ENCODE measurements around the gene COL19A1. TPM values are rescaled to one million over a fixed set of nuclear protein-coding genes. Genes with fewer than 3 reads are reported as not detected.

COL19A1 gene
- total RNA-seq, 2 donors from 2014 or later: 0.14 to 0.45 TPM

DNA sequence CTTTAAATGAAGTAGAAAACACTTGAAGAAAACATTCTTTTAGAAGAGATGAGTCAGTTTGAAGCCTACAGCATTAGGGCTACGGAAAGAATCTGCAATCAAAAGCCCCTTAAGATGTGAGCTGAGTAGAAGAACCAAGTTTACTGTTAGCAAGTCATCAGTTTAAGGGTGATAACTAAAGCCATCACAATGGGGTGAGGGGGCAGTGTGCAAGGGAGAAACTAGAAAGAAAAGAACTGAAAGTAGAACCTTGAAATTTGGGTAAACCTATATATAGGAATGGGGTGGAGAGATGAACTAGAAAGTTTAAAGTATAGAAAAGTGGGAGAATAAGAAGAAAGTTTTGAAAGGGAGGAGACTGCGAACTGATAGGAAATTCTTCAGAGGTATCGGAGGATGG lies 212.9 kb downstream of the COL19A1 start:
- intact Hi-C loops (cut with DNase I): no loop called here
- H3K4me3 ChIP-seq: no peak overlapping the region
- TF ChIP-seq, protein P1, sequence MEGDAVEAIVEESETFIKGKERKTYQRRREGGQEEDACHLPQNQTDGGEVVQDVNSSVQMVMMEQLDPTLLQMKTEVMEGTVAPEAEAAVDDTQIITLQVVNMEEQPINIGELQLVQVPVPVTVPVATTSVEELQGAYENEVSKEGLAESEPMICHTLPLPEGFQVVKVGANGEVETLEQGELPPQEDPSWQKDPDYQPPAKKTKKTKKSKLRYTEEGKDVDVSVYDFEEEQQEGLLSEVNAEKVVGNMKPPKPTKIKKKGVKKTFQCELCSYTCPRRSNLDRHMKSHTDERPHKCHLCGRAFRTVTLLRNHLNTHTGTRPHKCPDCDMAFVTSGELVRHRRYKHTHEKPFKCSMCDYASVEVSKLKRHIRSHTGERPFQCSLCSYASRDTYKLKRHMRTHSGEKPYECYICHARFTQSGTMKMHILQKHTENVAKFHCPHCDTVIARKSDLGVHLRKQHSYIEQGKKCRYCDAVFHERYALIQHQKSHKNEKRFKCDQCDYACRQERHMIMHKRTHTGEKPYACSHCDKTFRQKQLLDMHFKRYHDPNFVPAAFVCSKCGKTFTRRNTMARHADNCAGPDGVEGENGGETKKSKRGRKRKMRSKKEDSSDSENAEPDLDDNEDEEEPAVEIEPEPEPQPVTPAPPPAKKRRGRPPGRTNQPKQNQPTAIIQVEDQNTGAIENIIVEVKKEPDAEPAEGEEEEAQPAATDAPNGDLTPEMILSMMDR (IDR thresholded peaks at IDR 0.05): no peak
- TF ChIP-seq POLR2AphosphoS5 (IDR thresholded peaks at IDR 0.05): no peak
- TF ChIP-seq POLR2A (IDR thresholded peaks at IDR 0.05): no peak
- H3K27ac ChIP-seq: no peak overlapping the region
- 100% methylated on average over 3 of the region's 3 CpGs for WGBS
- no peaks in the 10 kb centered on the region for H3K9me3 ChIP-seq
- H3K4me1 ChIP-seq (replicated peaks): no peaks in the 10 kb centered on the region
- H3K27me3 ChIP-seq (replicated peaks; ENCODE audit: insufficient read depth): no peaks in the 10 kb centered on the region
- H3K36me3 ChIP-seq: no peaks in the 10 kb centered on the region
- DNase-seq (ENCODE audit: low spot score): no peak

DNA sequence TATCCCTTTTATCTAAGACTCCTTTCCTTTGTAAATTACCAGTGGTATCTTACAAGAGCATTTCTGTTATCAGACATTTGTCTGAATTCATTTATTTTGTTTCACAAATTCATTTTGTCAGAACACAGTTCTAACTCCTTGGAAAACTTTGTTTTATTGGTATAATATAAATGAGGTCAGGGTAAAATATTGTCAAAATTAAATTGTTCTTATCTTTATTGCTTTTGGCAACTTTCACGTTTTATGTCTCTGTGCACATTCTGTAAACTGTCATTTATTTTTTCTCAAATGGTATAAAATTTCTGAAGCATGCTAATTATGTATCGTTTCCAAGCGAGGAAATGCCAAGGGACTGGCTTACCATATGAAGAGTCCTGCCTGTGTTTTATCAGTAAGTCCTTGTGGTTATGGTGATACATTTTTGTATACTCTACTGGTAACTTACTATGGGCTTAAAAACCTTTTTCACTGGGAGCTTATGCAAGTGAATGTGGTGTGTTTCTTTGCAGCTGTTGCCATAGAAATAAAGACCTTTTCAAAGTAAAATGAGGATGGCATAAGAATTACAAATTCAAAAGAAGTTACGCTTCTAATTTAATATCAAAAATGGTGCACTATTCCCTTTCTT lies 214.2 kb downstream of the COL19A1 start:
- H3K4me3 ChIP-seq: no peak overlapping the region
- intact Hi-C loops (cut with DNase I): no loop called here
- no peak overlapping the region for H3K27ac ChIP-seq
- no peak for DNase-seq (ENCODE audit: low spot score)
- H3K27me3 ChIP-seq (replicated peaks; ENCODE audit: insufficient read depth): no peaks in the 10 kb centered on the region
- TF ChIP-seq POLR2AphosphoS5 (IDR thresholded peaks at IDR 0.05) (no peak), POLR2A (IDR thresholded peaks at IDR 0.05) (no peak)
- TF ChIP-seq, protein P1 (IDR thresholded peaks at IDR 0.05): no peak
- no peaks in the 10 kb centered on the region for H3K4me1 ChIP-seq (replicated peaks)
- WGBS: 38% methylated on average over 4 of the region's 4 CpGs
- no peaks in the 10 kb centered on the region for H3K36me3 ChIP-seq
- no peaks in the 10 kb centered on the region for H3K9me3 ChIP-seq

DNA sequence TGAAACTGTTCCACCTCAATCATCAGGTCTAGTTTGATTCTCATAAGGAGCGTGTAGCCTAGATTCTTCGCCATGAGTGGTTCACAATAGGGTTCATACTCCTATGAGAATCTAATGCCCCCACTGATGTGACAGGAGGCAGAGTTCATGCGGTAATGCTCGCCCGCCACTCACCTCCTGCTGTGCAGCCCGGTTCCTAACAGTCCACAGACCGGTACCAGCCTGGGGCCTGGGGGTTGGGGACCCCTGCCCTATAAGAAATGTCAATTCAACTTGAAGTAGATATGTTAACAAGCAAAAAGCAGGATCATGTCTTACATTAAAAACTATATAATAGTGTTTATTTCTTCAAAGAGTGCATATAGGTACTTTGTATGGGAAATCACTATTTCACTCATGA lies 216.5 kb downstream of the COL19A1 start:
- TF ChIP-seq, protein P1 (IDR thresholded peaks at IDR 0.05): no peak
- TF ChIP-seq POLR2AphosphoS5 (IDR thresholded peaks at IDR 0.05): no peak
- TF ChIP-seq POLR2A (IDR thresholded peaks at IDR 0.05): no peak
- H3K27me3 ChIP-seq (replicated peaks; ENCODE audit: insufficient read depth): no peaks in the 10 kb centered on the region

DNA sequence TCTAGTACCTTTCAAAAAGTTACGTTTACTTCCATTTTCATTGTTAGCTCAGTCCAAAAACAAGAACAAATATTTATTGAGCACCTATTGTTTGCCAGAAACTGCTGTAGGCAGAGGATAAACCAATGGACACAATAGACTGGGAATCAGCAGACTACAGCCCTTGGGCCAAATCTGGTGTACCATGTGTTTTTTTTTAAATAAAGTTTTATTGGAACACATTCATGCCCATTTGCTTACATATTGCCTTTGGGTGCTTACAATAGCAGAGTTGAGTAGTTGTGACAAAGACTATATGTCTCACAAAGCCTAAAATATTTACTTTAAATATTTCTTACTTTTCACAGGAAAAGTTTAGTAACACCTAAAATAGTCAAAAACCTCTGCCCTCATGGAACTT lies 220.4 kb downstream of the COL19A1 start:
- WGBS: 53% methylated on average over 1 of the region's 1 CpG
- H3K27ac ChIP-seq: no peak overlapping the region
- DNase-seq (ENCODE audit: low spot score): no peak
- no peaks in the 10 kb centered on the region for H3K4me1 ChIP-seq (replicated peaks)
- no peaks in the 10 kb centered on the region for H3K9me3 ChIP-seq
- TF ChIP-seq POLR2A (IDR thresholded peaks at IDR 0.05) (no peak), POLR2AphosphoS5 (IDR thresholded peaks at IDR 0.05) (no peak)
- TF ChIP-seq, protein P1 (IDR thresholded peaks at IDR 0.05): no peak
- H3K36me3 ChIP-seq: no peaks in the 10 kb centered on the region
- intact Hi-C loops (cut with DNase I): no loop called here
- H3K4me3 ChIP-seq: no peak overlapping the region
- no peaks in the 10 kb centered on the region for H3K27me3 ChIP-seq (replicated peaks; ENCODE audit: insufficient read depth)

More for the DNA sequence above, 216.5 kb downstream of the COL19A1 start:
- Histone ChIP-seq H3K27ac (no peak overlapping the region), H3K4me3 (no peak overlapping the region), H3K4me1 (replicated peaks) (no peaks in the 10 kb centered on the region), H3K36me3 (no peaks in the 10 kb centered on the region), H3K9me3 (no peaks in the 10 kb centered on the region)
- 83% methylated on average over 7 of the region's 7 CpGs for WGBS
- DNase-seq (ENCODE audit: low spot score): no peak
- intact Hi-C loops (cut with DNase I): no loop called here

DNA sequence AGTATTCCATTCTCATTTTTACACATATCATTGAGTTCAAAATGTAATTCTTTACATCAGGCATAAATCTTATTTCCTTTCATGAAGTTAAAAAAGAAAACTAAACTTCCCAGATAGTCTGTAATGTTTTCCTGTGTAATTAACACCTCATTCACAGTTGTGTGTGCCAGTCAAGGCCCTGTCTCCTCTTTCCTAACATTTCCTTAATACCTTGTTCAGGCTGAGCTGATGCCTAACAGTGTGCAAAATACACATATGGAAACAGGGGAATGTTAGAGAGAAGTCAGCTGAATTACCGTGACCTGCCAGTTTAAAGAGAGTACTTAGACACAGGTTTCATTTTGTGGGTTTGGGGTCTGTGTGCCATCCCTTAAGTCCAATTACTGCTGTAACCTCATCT lies 227.8 kb downstream of the COL19A1 start:
- H3K9me3 ChIP-seq: no peaks in the 10 kb centered on the region
- no peak for TF ChIP-seq POLR2AphosphoS5 (IDR thresholded peaks at IDR 0.05)
- no peak for TF ChIP-seq POLR2A (IDR thresholded peaks at IDR 0.05)
- TF ChIP-seq, protein P1 (IDR thresholded peaks at IDR 0.05): no peak

More for the DNA sequence above, 227.8 kb downstream of the COL19A1 start:
- WGBS: 72% methylated on average over 1 of the region's 1 CpG
- no peaks in the 10 kb centered on the region for H3K4me1 ChIP-seq (replicated peaks)
- intact Hi-C loops (cut with DNase I): no loop called here
- no peak overlapping the region for H3K4me3 ChIP-seq
- no peaks in the 10 kb centered on the region for H3K27me3 ChIP-seq (replicated peaks; ENCODE audit: insufficient read depth)
- no peaks in the 10 kb centered on the region for H3K36me3 ChIP-seq
- no peak for DNase-seq (ENCODE audit: low spot score)
- no peak overlapping the region for H3K27ac ChIP-seq

All from prostate gland (tissue), 2 donors.